Osteoblast (primary cell): ENCODE measurements around the gene RYR3. TPM values are rescaled to one million over a fixed set of nuclear protein-coding genes. Genes with fewer than 3 reads are reported as not detected.
A peak's percentile ranks its signal among the peaks of the same experiment; 100 is the strongest.
"Not testable (repeated sequence)": the region's sequence is repeated elsewhere in the genome, so short reads cannot be mapped to it uniquely, and the experiment has no call there.

Source experiments
- DNase-seq: peaks from one replicate; pipeline ENCODE4 v3.0.0; 2011; ENCODE audit warnings: low spot score, mixed read lengths; ENCODE audit not compliant: insufficient read length; ENCODE audit errors: missing footprints
- H2AFZ ChIP-seq: 2 replicates; pipeline ENCODE4 v1.6.0; 2011; ENCODE audit warnings: mild to moderate bottlenecking, low read length
- H3K27ac ChIP-seq: 2 replicates; pipeline ENCODE4 v1.5.1; 2011; ENCODE audit warnings: mild to moderate bottlenecking, low read depth, low read length, moderate library complexity
- H3K27me3 ChIP-seq: 2 replicates; pipeline ENCODE4 v1.6.0; 2012; ENCODE audit warnings: mild to moderate bottlenecking, control low read depth, inconsistent platforms, low read length, moderate library complexity; ENCODE audit not compliant: insufficient read depth
- H3K36me3 ChIP-seq: 2 replicates; pipeline ENCODE4 v1.5.1; 2011; ENCODE audit warnings: mild to moderate bottlenecking, low read length, control low read depth, moderate library complexity; ENCODE audit not compliant: insufficient read depth
- H3K4me1 ChIP-seq: 2 replicates; pipeline ENCODE4 v1.5.1; 2011; ENCODE audit warnings: mild to moderate bottlenecking, low read length, control low read depth, moderate library complexity; ENCODE audit not compliant: insufficient read depth
- H3K4me2 ChIP-seq: 2 replicates; pipeline ENCODE4 v1.6.0; 2011; ENCODE audit warnings: mild to moderate bottlenecking, low read length; ENCODE audit not compliant: insufficient read depth
- H3K4me3 ChIP-seq: fragments of 200-600 bp; sonication (generic); 3 replicates; pipeline ENCODE4 v1.5.1; 2012; ENCODE audit warnings: mild to moderate bottlenecking, low read length, inconsistent platforms; ENCODE audit not compliant: insufficient read depth
- H3K79me2 ChIP-seq: 2 replicates; pipeline ENCODE4 v1.6.0; 2012; ENCODE audit warnings: mild to moderate bottlenecking, low read length, control low read depth, inconsistent platforms; ENCODE audit not compliant: insufficient read depth
- H3K9me3 ChIP-seq: 2 replicates; pipeline ENCODE4 v1.5.1; 2011; ENCODE audit warnings: low read depth, low read length, control low read depth
- H4K20me1 ChIP-seq: 2 replicates; pipeline ENCODE4 v1.6.0; 2012; ENCODE audit warnings: mild to moderate bottlenecking, low read length, control low read depth; ENCODE audit not compliant: insufficient read depth
- CTCF ChIP-seq: IDR thresholded peaks from 2 replicates; pipeline ENCODE4 v1.5.1; 2011; ENCODE audit warnings: mild to moderate bottlenecking, low read depth, low read length, moderate library complexity; ENCODE audit errors: extremely low read depth
- total RNA-seq: library from RNA; depleted of rRNA; stranded (reverse); fragments of >200 nt; gene quantifications from 2 replicates; pipeline ENCODE4 v1.2.3, GENCODE V29; 2012

The RYR3 gene
- total RNA-seq, 1 donor, result not detected

GRCh38 chr15:33565094-33565493 lies 254.3 kb downstream of the RYR3 start:
- TF ChIP-seq CTCF, result no peak
- no peaks in the 10 kb centered on the region for H3K9me3 ChIP-seq
- no peak overlapping the region for H3K4me3 ChIP-seq
- H3K4me2 ChIP-seq, result no peak overlapping the region
- no peaks in the 10 kb centered on the region for H3K36me3 ChIP-seq
- no peaks in the 10 kb centered on the region for H3K4me1 ChIP-seq
- H3K27ac ChIP-seq, result no peak overlapping the region
- H4K20me1 ChIP-seq, result no peaks in the 10 kb centered on the region
- peak; percentile 29 for DNase-seq
- H3K27me3 ChIP-seq, result no peaks in the 10 kb centered on the region
- H3K79me2 ChIP-seq, result no peaks in the 10 kb centered on the region
- H2AFZ ChIP-seq, result no peak overlapping the region

GRCh38 chr15:33567652-33568051 lies 256.9 kb downstream of the RYR3 start:
- H3K36me3 ChIP-seq, result no peaks in the 10 kb centered on the region

GRCh38 chr15:33569036-33569435 lies 258.3 kb downstream of the RYR3 start:
- Histone ChIP-seq H3K79me2 (no peaks in the 10 kb centered on the region), H3K4me1 (no peaks in the 10 kb centered on the region), H3K27me3 (no peaks in the 10 kb centered on the region), H3K36me3 (no peaks in the 10 kb centered on the region), H3K4me2 (no peak overlapping the region), H3K4me3 (no peak overlapping the region), H2AFZ (no peak overlapping the region), H3K27ac (no peak overlapping the region), H4K20me1 (no peaks in the 10 kb centered on the region), H3K9me3 (no peaks in the 10 kb centered on the region)
- no peak for TF ChIP-seq CTCF
- DNase-seq, result no peak

More at GRCh38 chr15:33567652-33568051, 256.9 kb downstream of the RYR3 start:
- no peak overlapping the region for H3K4me3 ChIP-seq
- H3K4me1 ChIP-seq, result no peaks in the 10 kb centered on the region
- H3K27me3 ChIP-seq, result no peaks in the 10 kb centered on the region
- no peak overlapping the region for H3K27ac ChIP-seq
- no peak for DNase-seq
- H2AFZ ChIP-seq, result no peak overlapping the region
- H3K79me2 ChIP-seq, result no peaks in the 10 kb centered on the region
- no peaks in the 10 kb centered on the region for H3K9me3 ChIP-seq
- no peaks in the 10 kb centered on the region for H4K20me1 ChIP-seq
- TF ChIP-seq CTCF, result no peak
- no peak overlapping the region for H3K4me2 ChIP-seq

- H3K4me3 ChIP-seq, H2AFZ ChIP-seq, H3K79me2 ChIP-seq, H3K27me3 ChIP-seq, H3K4me2 ChIP-seq, H3K9me3 ChIP-seq, H3K36me3 ChIP-seq, H3K4me1 ChIP-seq, H4K20me1 ChIP-seq, H3K27ac ChIP-seq, DNase-seq: not testable (repeated sequence)
These were observed 267.1 kb downstream of the RYR3 start for GRCh38 chr15:33577911-33578310.
